ENCODE data around the gene DENND1A.
"Not testable (repeated sequence)": the region's sequence is repeated elsewhere in the genome, so short reads cannot be mapped to it uniquely, and the experiment has no call there.

Gene DENND1A

GRCh38 chr9:123637606-123637944 is 292.4 kb downstream of the DENND1A start:
- DNase-seq (ENCODE audit: low read depth) = no peak
- no peak for TF ChIP-seq CTCF (IDR thresholded peaks at IDR 0.05; ENCODE audit: control insufficient read depth, extremely low read depth, insufficient read depth)
- no peak overlapping the region for H3K4me3 ChIP-seq (ENCODE audit: low read depth, low read length)

GRCh38 chr9:123636805-123637204 is 293.1 kb downstream of the DENND1A start:
- not testable (repeated sequence) for DNase-seq (ENCODE audit: low read depth); H3K4me3 ChIP-seq (ENCODE audit: low read depth, low read length)

- no peak for TF ChIP-seq CTCF (IDR thresholded peaks at IDR 0.05; ENCODE audit: control insufficient read depth, extremely low read depth, insufficient read depth)
- no peak for DNase-seq (ENCODE audit: low read depth)
These were observed 298.1 kb downstream of the DENND1A start for GRCh38 chr9:123631862-123632261.

GRCh38 chr9:123630233-123630632 is 299.7 kb downstream of the DENND1A start:
- no peak for TF ChIP-seq CTCF (IDR thresholded peaks at IDR 0.05; ENCODE audit: control insufficient read depth, extremely low read depth, insufficient read depth)
- no peak overlapping the region for H3K4me3 ChIP-seq (ENCODE audit: low read depth, low read length)
- DNase-seq (ENCODE audit: low read depth) = no peak

More at GRCh38 chr9:123631862-123632261, 298.1 kb downstream of the DENND1A start:
- no peak overlapping the region for H3K4me3 ChIP-seq (ENCODE audit: low read depth, low read length)

- TF ChIP-seq CTCF (IDR thresholded peaks at IDR 0.05; ENCODE audit: control insufficient read depth, extremely low read depth, insufficient read depth) = no peak
- H3K4me3 ChIP-seq (ENCODE audit: low read depth, low read length) = no peak overlapping the region
- DNase-seq (ENCODE audit: low read depth) = no peak
These were observed 300.4 kb downstream of the DENND1A start for GRCh38 chr9:123629531-123629930.

- DNase-seq (ENCODE audit: low read depth) = no peak
- no peak overlapping the region for H3K4me3 ChIP-seq (ENCODE audit: low read depth, low read length)
- no peak for TF ChIP-seq CTCF (IDR thresholded peaks at IDR 0.05; ENCODE audit: control insufficient read depth, extremely low read depth, insufficient read depth)
These were observed 307.1 kb downstream of the DENND1A start for GRCh38 chr9:123622711-123623241.

GRCh38 chr9:123620239-123620638 is 309.7 kb downstream of the DENND1A start:
- DNase-seq (ENCODE audit: low read depth) = no peak
- no peak for TF ChIP-seq CTCF (IDR thresholded peaks at IDR 0.05; ENCODE audit: control insufficient read depth, extremely low read depth, insufficient read depth)
- no peak overlapping the region for H3K4me3 ChIP-seq (ENCODE audit: low read depth, low read length)

Data from LNCaP clone FGC (cell line).